WTC11 (cell line): ENCODE data around the gene FGA.

ENCODE experiments used
- ARID4B ChIP-seq: sonication (generic); formaldehyde crosslinking; IDR thresholded peaks from 2 replicates; pipeline ENCODE4 v1.8.0; 2023; ENCODE audit warnings: missing genetic modification reagents, mild to moderate bottlenecking, borderline replicate concordance
- ATF1 ChIP-seq: sonication (generic); formaldehyde crosslinking; IDR thresholded peaks from 2 replicates; pipeline ENCODE4 v1.8.1; 2023; ENCODE audit warnings: mild to moderate bottlenecking, moderate library complexity, missing genetic modification reagents
- ATF2 ChIP-seq: sonication (generic); formaldehyde crosslinking; IDR thresholded peaks from 2 replicates; pipeline ENCODE4 v1.8.1; 2022; ENCODE audit warnings: low read depth, missing genetic modification reagents, borderline replicate concordance
- ETV6 ChIP-seq: sonication (generic); formaldehyde crosslinking; IDR thresholded peaks from 2 replicates; pipeline ENCODE4 v1.8.1; 2022; ENCODE audit warnings: mild to moderate bottlenecking, missing genetic modification reagents
- FOXK1 ChIP-seq: sonication (generic); formaldehyde crosslinking; IDR thresholded peaks from 2 replicates; pipeline ENCODE4 v1.8.0; 2022; ENCODE audit warnings: mild to moderate bottlenecking, moderate library complexity, missing genetic modification reagents
- JUN ChIP-seq: sonication (generic); formaldehyde crosslinking; IDR thresholded peaks from 2 replicates; pipeline ENCODE4 v1.8.0; 2023; ENCODE audit warnings: mild to moderate bottlenecking, missing genetic modification reagents
- MAX ChIP-seq: sonication (generic); formaldehyde crosslinking; IDR thresholded peaks from 2 replicates; pipeline ENCODE4 v1.8.0; 2022; ENCODE audit warnings: mild to moderate bottlenecking, missing genetic modification reagents
- PREB ChIP-seq: sonication (generic); formaldehyde crosslinking; IDR thresholded peaks from 2 replicates; pipeline ENCODE4 v1.8.1; 2022; ENCODE audit warnings: mild to moderate bottlenecking, missing genetic modification reagents, moderate library complexity, borderline replicate concordance
- ZNF512 ChIP-seq: sonication (generic); formaldehyde crosslinking; IDR thresholded peaks from 2 replicates; pipeline ENCODE4 v1.8.1; 2022; ENCODE audit warnings: missing genetic modification reagents, borderline replicate concordance

GRCh38 chr4:154617820-154618317, 27.3 kb upstream of the FGA start:
- TF ChIP-seq PREB (CRISPR knock-in tag) (no peak), ETV6 (CRISPR knock-in tag) (no peak), ATF1 (no peak), ZNF512 (no peak), JUN (CRISPR knock-in tag) (no peak), MAX (CRISPR knock-in tag) (no peak), ARID4B (CRISPR knock-in tag) (no peak), FOXK1 (no peak), ATF2 (CRISPR knock-in tag) (no peak)
